Ovary (tissue), 9 donors: Measurements from ENCODE around the gene PTPRN2. TPM values are rescaled to one million over a fixed set of nuclear protein-coding genes. Genes with fewer than 3 reads are reported as not detected.
"Not testable (repeated sequence)": the region's sequence is repeated elsewhere in the genome, so short reads cannot be mapped to it uniquely, and the experiment has no call there.

Experiments used
- DNase-seq, 5 donors: peaks; one replicate each; pipeline ENCODE4 v3.0.0-alpha.2; 2019 to 2020
- H3K27ac ChIP-seq, 2 donors: fragments of 200-600 bp; one replicate each; pipeline versions ENCODE4 v1.5.1 to v1.8.0; 2019 to 2022
- H3K27me3 ChIP-seq: fragments of 200-600 bp; one replicate; pipeline ENCODE4 v1.8.0; 2022
- H3K36me3 ChIP-seq: fragments of 200-600 bp; sonication (generic); one replicate; pipeline ENCODE4 v1.5.1; 2019
- H3K4me1 ChIP-seq: one replicate; pipeline ENCODE4 v1.8.1; 2013; ENCODE audit warnings: mild to moderate bottlenecking, moderate library complexity; ENCODE audit not compliant: insufficient read depth
- H3K4me3 ChIP-seq: fragments of 200-600 bp; sonication (generic); one replicate; pipeline ENCODE4 v1.5.1; 2017
- H3K9me3 ChIP-seq, 2 donors: fragments of 200-600 bp in 1 of 2; sonication (generic) in 1 of 2; one replicate each; pipeline versions ENCODE4 v1.5.1 to v1.8.1; 2013 to 2019; ENCODE audit warnings: mild to moderate bottlenecking in 1 of 2, moderate library complexity in 1 of 2
- CTCF ChIP-seq, 3 donors: fragments of 450-650 bp in 2 of 3; fragments of 200-600 bp in 1 of 3; IDR thresholded peaks; one replicate each; pipeline versions ENCODE4 v1.5.1 to v1.8.0; 2016 to 2022; ENCODE audit warnings: antibody characterized with exemption in 3 of 3, mild to moderate bottlenecking in 1 of 3
- EP300 ChIP-seq: sonication (generic); formaldehyde crosslinking; IDR thresholded peaks from one replicate; pipeline ENCODE4 v1.6.1; 2017; ENCODE audit warnings: antibody characterized with exemption
- POLR2A ChIP-seq: fragments of 450-650 bp; IDR thresholded peaks from one replicate; pipeline ENCODE4 v1.6.1; 2017; ENCODE audit warnings: antibody characterized with exemption, mild to moderate bottlenecking, moderate library complexity
- WGBS, 3 donors: extraction: QIAGEN DNeasy Blood & Tissue Kit in 1 of 3; methylation state at CpG; one replicate each; pipeline versions ENCODE4 v1.1.5 to v1.1.7; 2013 to 2017; 5-methylcytosine and 5-hydroxymethylcytosine counted together
- intact Hi-C, 4 donors: fragments of 100-400 bp; cut with DNase I; formaldehyde crosslinking; loops; one replicate each; pipeline versions ENCODE4 v1.11.0 to v1.15.1; 2022 to 2023
- polyA plus RNA-seq, 2 donors: library from polyadenylated mRNA; stranded (reverse); fragments of 200-250 nt in 1 of 2; fragments of 350-450 nt in 1 of 2; fragmentation: Illumina TruSeq in 1 of 2; extraction: RNeasy Lipid Tissue Mini Kit (QIAGEN cat#74804) in 1 of 2; gene quantifications; one replicate each; pipeline ENCODE4 v1.2.3, GENCODE V29; 2013 to 2014
- total RNA-seq, 7 donors: library from RNA; depleted of rRNA in 2 of 7; stranded (reverse); fragments of >200 nt in 2 of 7; fragmentation: NEBNext Ultra II Directional in 3 of 7; extraction: Animal tissue kit (Norgen Biotek cat#: 25700) in 3 of 7; gene quantifications; one replicate each; pipeline versions ENCODE4 v1.1.0 to v1.2.4, GENCODE V29; 2016 to 2023
- donor health status: DM: no; HTN: no; CAD: no; lungs with moderate emphysema.
- donor health status: DM: no; HTN: no; CAD: no.
- donor health status: Bipolar disorder and iron deficiency.
- donor health status: DM: yes; HTN: yes; CAD: no.
- donor health status: DM: no; HTN: no; CAD: no.
- donor health status: DM: yes; HTN: yes; CAD: no.

PTPRN2 gene
- total and polyA plus RNA-seq, 9 donors, result 3.5 to 11.1 (median 5.9) TPM

GRCh38 chr7:157704365-157704764 lies 883.3 kb downstream of the PTPRN2 start:
- Histone ChIP-seq H3K27ac (no peak overlapping the region), H3K9me3 (no peaks in the 10 kb centered on the region), H3K4me3 (no peak overlapping the region), H3K27me3 (no peaks in the 10 kb centered on the region), H3K36me3 (no peaks in the 10 kb centered on the region), H3K4me1 (no peaks in the 10 kb centered on the region)
- 78 to 82% (median 78%) methylated on average over 9 of the region's 9 CpGs for WGBS, 3 donors
- intact Hi-C loops, result no loop called here
- DNase-seq, result peak in 1 of 5 donors; percentile 1
- TF ChIP-seq EP300, result no peak
- TF ChIP-seq POLR2A, result no peak
- no peak for TF ChIP-seq CTCF (IDR thresholded peaks at IDR 0.05)

GRCh38 chr7:157703534-157704195 lies 884.0 kb downstream of the PTPRN2 start:
- peak in 2 of 5 donors; percentile 5 to 8 for DNase-seq
- H3K9me3 ChIP-seq, result no peaks in the 10 kb centered on the region
- no peak overlapping the region for H3K27ac ChIP-seq
- no peak overlapping the region for H3K4me3 ChIP-seq
- no peaks in the 10 kb centered on the region for H3K27me3 ChIP-seq
- TF ChIP-seq CTCF (IDR thresholded peaks at IDR 0.05), result no peak
- no peak for TF ChIP-seq POLR2A
- TF ChIP-seq EP300, result no peak
- intact Hi-C loops, result no loop called here
- H3K36me3 ChIP-seq, result no peaks in the 10 kb centered on the region
- H3K4me1 ChIP-seq, result no peaks in the 10 kb centered on the region
- 78 to 79% (median 79%) methylated on average over 21 of the region's 21 CpGs for WGBS, 3 donors

GRCh38 chr7:157703131-157703530 lies 884.5 kb downstream of the PTPRN2 start:
- Histone ChIP-seq H3K4me1 (no peaks in the 10 kb centered on the region), H3K27ac (no peak overlapping the region), H3K9me3 (no peaks in the 10 kb centered on the region), H3K27me3 (no peaks in the 10 kb centered on the region), H3K36me3 (no peaks in the 10 kb centered on the region), H3K4me3 (no peak overlapping the region)
- intact Hi-C loops, result no loop called here
- 80 to 82% (median 81%) methylated on average over 14 of the region's 14 CpGs for WGBS, 3 donors
- DNase-seq, result peak in 2 of 5 donors; percentile 4 to 10
- TF ChIP-seq CTCF (IDR thresholded peaks at IDR 0.05), result no peak
- TF ChIP-seq POLR2A, result no peak
- TF ChIP-seq EP300, result no peak

GRCh38 chr7:157702311-157703023 lies 885.2 kb downstream of the PTPRN2 start:
- H3K36me3 ChIP-seq, result no peaks in the 10 kb centered on the region
- DNase-seq, result peak in 1 of 5 donors; percentile 1

GRCh38 chr7:157701395-157702180 lies 886.0 kb downstream of the PTPRN2 start:
- H3K4me1 ChIP-seq, H3K9me3 ChIP-seq, H3K27me3 ChIP-seq, intact Hi-C loops, H3K27ac ChIP-seq, H3K4me3 ChIP-seq, H3K36me3 ChIP-seq: not testable (repeated sequence)
- 78 to 83% (median 82%) methylated on average over 34 of the region's 34 CpGs for WGBS, 3 donors
- DNase-seq, result peak in 2 of 5 donors; percentile 2 to 3

More at GRCh38 chr7:157702311-157703023, 885.2 kb downstream of the PTPRN2 start:
- no peak overlapping the region for H3K4me3 ChIP-seq
- no peak overlapping the region for H3K27ac ChIP-seq
- TF ChIP-seq CTCF (IDR thresholded peaks at IDR 0.05) (no peak), POLR2A (no peak), EP300 (no peak)
- intact Hi-C loops, result no loop called here
- H3K9me3 ChIP-seq, result no peaks in the 10 kb centered on the region
- no peaks in the 10 kb centered on the region for H3K27me3 ChIP-seq
- no peaks in the 10 kb centered on the region for H3K4me1 ChIP-seq
- 71 to 84% (median 75%) methylated on average over 21 of the region's 21 CpGs for WGBS, 3 donors
